Tibial nerve (tissue), 4 donors: Measurements from ENCODE around the gene MISP. TPM values are rescaled to one million over a fixed set of nuclear protein-coding genes. Genes with fewer than 3 reads are reported as not detected.
A peak's percentile ranks its signal among the peaks of the same experiment; 100 is the strongest.

Experiments used
- DNase-seq, 2 donors: peaks; one replicate each; pipeline ENCODE4 v3.0.0-alpha.2; 2019; ENCODE audit warnings: low spot score in 2 of 2
- H3K27ac ChIP-seq, 4 donors: fragments of 200-600 bp; sonication (generic) in 3 of 4; one replicate each; pipeline ENCODE4 v1.5.1; 2017 to 2019; ENCODE audit warnings: mild to moderate bottlenecking in 1 of 4
- H3K27me3 ChIP-seq, 2 donors: fragments of 200-600 bp; sonication (generic) in 1 of 2; one replicate each; pipeline versions ENCODE4 v1.5.1 to v1.6.0; 2017 to 2019
- H3K36me3 ChIP-seq, 3 donors: fragments of 200-600 bp; sonication (generic); one replicate each; pipeline ENCODE4 v1.5.1; 2018 to 2019
- H3K4me1 ChIP-seq, 4 donors: fragments of 200-600 bp; sonication (generic) in 3 of 4; one replicate each; pipeline ENCODE4 v1.5.1; 2017 to 2019
- H3K4me3 ChIP-seq, 4 donors: fragments of 200-600 bp; sonication (generic) in 3 of 4; one replicate each; pipeline ENCODE4 v1.5.1; 2017 to 2019; ENCODE audit warnings: mild to moderate bottlenecking in 1 of 4, moderate library complexity in 1 of 4
- H3K9me3 ChIP-seq, 4 donors: fragments of 200-600 bp; sonication (generic) in 3 of 4; one replicate each; pipeline ENCODE4 v1.5.1; 2017 to 2019
- CTCF ChIP-seq, 5 experiments: fragments of 200-600 bp in 3 of 5; fragments of 450-650 bp in 2 of 5; sonication (generic) in 3 of 5; IDR thresholded peaks; one replicate each; pipeline ENCODE4 v1.5.1; 2016 to 2019; ENCODE audit warnings: antibody characterized with exemption in 5 of 5, mild to moderate bottlenecking in 3 of 5, moderate library complexity in 2 of 5
- EP300 ChIP-seq, 2 donors: sonication (generic); formaldehyde crosslinking; IDR thresholded peaks; one replicate each; pipeline ENCODE4 v1.6.1; 2017; ENCODE audit warnings: antibody characterized with exemption in 2 of 2, mild to moderate bottlenecking in 1 of 2
- POLR2A ChIP-seq, 2 donors: fragments of 450-650 bp; IDR thresholded peaks; one replicate each; pipeline ENCODE4 v1.6.1; 2017; ENCODE audit warnings: antibody characterized with exemption in 2 of 2, mild to moderate bottlenecking in 2 of 2, moderate library complexity in 2 of 2
- WGBS, 2 donors: methylation state at CpG; one replicate each; pipeline ENCODE4 v1.1.5; 2018; 5-methylcytosine and 5-hydroxymethylcytosine counted together
- total RNA-seq, 4 donors: library from RNA; depleted of rRNA; stranded (reverse); fragments of >200 nt; gene quantifications; one replicate each; pipeline ENCODE4 v1.1.0, GENCODE V29; 2016

MISP gene
- total RNA-seq, 4 donors from 2014 or later, result 0.20 to 0.30 TPM; not detected in 2

DNA sequence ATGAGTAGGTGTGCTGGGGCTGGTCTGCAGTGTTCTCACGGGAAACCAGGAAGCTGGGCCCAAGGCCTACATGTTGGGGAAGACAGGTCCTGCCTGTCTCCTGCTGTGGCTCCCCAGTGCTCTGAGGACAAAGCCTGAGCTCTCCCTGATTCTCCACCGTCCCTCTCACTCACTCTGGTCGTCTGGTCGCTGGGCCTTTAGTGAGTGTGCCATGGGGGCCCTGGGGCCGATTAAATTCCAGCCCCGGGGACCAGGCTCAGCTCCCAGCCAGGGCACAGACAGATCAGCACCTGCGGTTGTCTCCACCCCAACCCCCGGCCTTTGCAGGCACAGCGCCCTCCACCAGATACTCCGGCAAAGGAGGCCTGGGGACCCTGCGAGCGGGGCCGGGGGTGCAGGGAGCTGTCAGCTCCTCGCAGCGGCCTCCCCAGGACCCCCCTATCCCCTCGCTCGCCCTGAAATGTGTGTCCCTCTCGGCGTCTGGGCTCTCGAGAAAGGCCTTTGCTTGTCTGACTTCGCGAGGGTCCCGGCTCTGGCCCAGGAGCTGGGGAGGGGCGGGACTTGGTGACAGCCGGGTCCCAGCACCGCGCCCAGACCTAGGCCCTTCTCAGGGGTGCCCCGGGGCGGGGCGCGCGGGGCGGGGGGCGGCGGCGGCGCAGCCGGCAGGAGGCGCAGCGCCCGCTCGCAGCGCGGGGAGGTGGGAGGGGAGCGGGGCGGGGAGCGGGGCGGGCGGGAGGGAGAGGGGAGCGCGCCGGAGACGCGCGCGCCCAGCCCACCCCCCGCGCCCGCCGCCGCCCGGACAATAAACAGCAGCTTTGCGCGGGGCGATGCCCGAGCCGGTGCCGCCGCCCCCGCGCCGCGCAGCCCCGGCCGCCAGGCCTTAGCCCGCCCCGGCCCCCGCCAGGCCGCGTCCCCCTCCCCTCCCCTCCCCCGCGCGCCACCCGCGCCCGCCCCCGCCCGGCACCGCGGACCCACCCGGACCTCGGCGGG, 42.5 kb upstream of the MISP start, which contains the start of gene PALM:
PALM (plus strand) TSS at position 782 of the 990 bp plus-strand sequence. CDS start 212 bp downstream, outside the sequence.
- no peak for DNase-seq
- H3K27me3 ChIP-seq, result no peaks in the 10 kb centered on the region
- H3K4me1 ChIP-seq, result peaks cover 0 to 46% (median 4%) of the 10 kb centered on the region in 4 donors
- peak in 4 of 5 experiments; percentile 4 to 72 (median 37) for TF ChIP-seq CTCF (IDR thresholded peaks at IDR 0.05)
- no peak for TF ChIP-seq POLR2A (IDR thresholded peaks at IDR 0.05)
- peaks cover 0 to 6% (median 0%) of the 10 kb centered on the region in 3 donors for H3K36me3 ChIP-seq
- H3K9me3 ChIP-seq, result no peaks in the 10 kb centered on the region
- H3K4me3 ChIP-seq, result peak within 1 kb of the TSS; percentile 57 to 87 (median 84)
- 26 to 34% methylated on average over 7 to 8 of the region's 93 CpGs for WGBS, 2 donors
- H3K27ac ChIP-seq, result peak within 1 kb of the TSS; percentile 85 to 96 (median 96)

- Histone ChIP-seq H3K27ac (peak overlapping the region; percentile 85 to 96 (median 95)), H3K4me3 (peak overlapping the region; percentile 57 to 87 (median 84)), H3K4me1 (peaks cover 0 to 37% (median 2%) of the 10 kb centered on the region in 4 donors), H3K27me3 (no peaks in the 10 kb centered on the region), H3K36me3 (peaks cover 0 to 6% (median 0%) of the 10 kb centered on the region in 3 donors), H3K9me3 (no peaks in the 10 kb centered on the region)
- no peak for DNase-seq
- 0% methylated on average over 7 to 39 of the region's 78 CpGs for WGBS, 2 donors
- TF ChIP-seq CTCF (IDR thresholded peaks at IDR 0.05) (peak in 1 of 5 experiments; percentile 15), POLR2A (IDR thresholded peaks at IDR 0.05) (no peak)
Measured at GRCh38 chr19:709196-709964, 41.5 kb upstream of the MISP start.

DNA sequence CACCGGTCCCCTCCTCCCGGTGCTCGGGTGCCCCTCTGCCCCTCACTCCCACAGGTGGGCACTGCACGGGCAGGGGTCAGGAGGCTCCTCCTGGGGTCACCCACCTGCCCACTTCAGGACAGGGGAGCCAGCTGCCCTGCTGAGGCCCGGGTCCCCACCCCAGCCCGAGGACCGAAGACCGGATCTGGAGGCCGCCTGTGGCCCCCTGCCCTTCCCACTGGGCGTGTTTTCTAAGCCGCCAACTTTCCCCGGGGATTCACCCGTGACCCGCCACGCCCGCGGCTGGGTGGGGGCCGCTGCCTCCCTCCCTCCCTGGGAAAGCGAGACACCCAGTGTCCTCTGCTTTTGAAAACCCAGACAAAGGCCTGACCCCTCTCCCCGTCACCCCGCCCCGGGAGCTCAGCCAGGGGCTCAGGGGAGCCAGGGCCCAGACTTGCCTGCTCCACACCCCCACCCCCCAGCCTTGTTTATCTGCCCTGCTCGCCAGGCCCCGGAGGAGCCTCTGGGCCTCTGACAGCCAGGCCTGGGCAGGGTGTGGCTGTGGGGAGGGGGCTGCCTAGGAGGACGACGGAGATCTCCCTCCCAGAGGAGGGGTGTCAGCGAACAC, 40.8 kb upstream of the MISP start:
- Histone ChIP-seq H3K4me1 (peaks cover 0 to 35% (median 2%) of the 10 kb centered on the region in 4 donors), H3K27me3 (no peaks in the 10 kb centered on the region), H3K36me3 (peaks cover 0 to 13% (median 0%) of the 10 kb centered on the region in 3 donors), H3K9me3 (peaks cover 0 to under 1% (median 0%) of the 10 kb centered on the region in 4 donors), H3K4me3 (peak overlapping the region; percentile 57 to 87 (median 84)), H3K27ac (peak overlapping the region; percentile 85 to 96 (median 95))
- 5 to 11% methylated on average over 10 to 19 of the region's 27 CpGs for WGBS, 2 donors
- TF ChIP-seq POLR2A (IDR thresholded peaks at IDR 0.05) (peak in 1 of 2 donors; percentile 59), EP300 (IDR thresholded peaks at IDR 0.05) (no peak), CTCF (IDR thresholded peaks at IDR 0.05) (no peak)
- peak in 1 of 2 donors; percentile 27 for DNase-seq

GRCh38 chr19:710767-711166, 40.1 kb upstream of the MISP start:
- Histone ChIP-seq H3K36me3 (peaks cover 0 to 20% (median 0%) of the 10 kb centered on the region in 3 donors), H3K27ac (peak overlapping the region; percentile 85 to 96 (median 95)), H3K9me3 (peaks cover 0 to 7% (median 0%) of the 10 kb centered on the region in 4 donors), H3K4me1 (peaks cover 0 to 35% (median 2%) of the 10 kb centered on the region in 4 donors), H3K27me3 (no peaks in the 10 kb centered on the region), H3K4me3 (peak overlapping the region in 2 of 4 donors; percentile 81 to 86)
- no peak for DNase-seq
- TF ChIP-seq EP300 (IDR thresholded peaks at IDR 0.05) (peak in 1 of 2 donors; percentile 9), CTCF (IDR thresholded peaks at IDR 0.05) (no peak)
- 36 to 45% methylated on average over 19 to 21 of the region's 21 CpGs for WGBS, 2 donors
